K562 (cell line): ENCODE measurements around the gene KAT14. TPM values are rescaled to one million over a fixed set of nuclear protein-coding genes. Genes with fewer than 3 reads are reported as not detected.

Experiments
- ATAC-seq: fragments of 200-7000 bp; cut with Tn5 transposase; 3 replicates; pipeline ENCODE4 v1.9.1; 2020; ENCODE audit warnings: moderate library complexity
- BruUV-seq: library from RNA; stranded (reverse); fragments of 400-500 nt; replicated peaks from 2 replicates; lab custom pipeline; 2021; lab: Mats Ljungman, UMichigan
- CTCF ChIA-PET: fragments of 300-600 bp; formaldehyde crosslinking; extraction: SDS; loops from one replicate; lab custom pipeline; 2021; ENCODE audit warnings: low intra/inter-chr PET ratio; lab: Yijun Ruan, JAX
- POLR2A ChIA-PET: fragments of 300-600, 350-650 bp; sonication (Branson Sonifier 250); formaldehyde crosslinking; extraction: SDS; loops from one replicate; lab custom pipeline; 2021; ENCODE audit warnings: antibody characterized with exemption, inconsistent platforms; lab: Yijun Ruan, JAX
- DNase-seq, 4 experiments: peaks; one replicate each; pipeline versions ENCODE4 v3.0.0 to v3.0.0-alpha.2; 2011 to 2018; ENCODE audit warnings: low spot score in 3 of 4, mixed read lengths in 3 of 4; ENCODE audit errors: extremely low read depth in 1 of 4
- FAIRE-seq: peaks from 2 replicates; lab custom pipeline; 2011; peaks lifted over from hg19 to GRCh38; lab: Jason Lieb, UNC
- H2AFZ ChIP-seq: 2 replicates; pipeline ENCODE4 v1.6.0; 2011; ENCODE audit warnings: low read depth, low read length, control low read depth, inconsistent platforms
- H3K27ac ChIP-seq: fragments of 200-600 bp; 3 replicates; pipeline ENCODE4 v1.8.0; 2011; ENCODE audit warnings: low read depth, mild to moderate bottlenecking, control low read depth, inconsistent platforms, low read length, moderate library complexity, mixed read lengths; ENCODE audit errors: extremely low read depth
- H3K27me3 ChIP-seq, 2 experiments: fragments of 300-600 bp in 1 of 2; 2 replicates in 1 of 2; 3 replicates in 1 of 2; pipeline versions ENCODE4 v1.6.0 to v1.8.0; 2011; ENCODE audit warnings: inconsistent platforms in 2 of 2, low read length in 2 of 2, mild to moderate bottlenecking in 1 of 2, mixed read lengths in 1 of 2, moderate library complexity in 1 of 2; ENCODE audit not compliant: control insufficient read depth in 2 of 2, insufficient read depth in 2 of 2
- H3K36me3 ChIP-seq: fragments of 300-600 bp; 3 replicates; pipeline ENCODE4 v1.8.0; 2011; ENCODE audit warnings: mild to moderate bottlenecking, low read length, inconsistent platforms; ENCODE audit not compliant: control insufficient read depth, insufficient read depth
- H3K4me1 ChIP-seq, 2 experiments: fragments of 200-600 bp in 1 of 2; replicated peaks in 1 of 2; 2 replicates in 1 of 2; 3 replicates in 1 of 2; pipeline versions ENCODE4 v1.5.1 to v1.8.0; 2011; ENCODE audit warnings: inconsistent platforms in 2 of 2, low read length in 2 of 2, mild to moderate bottlenecking in 1 of 2, mixed read lengths in 1 of 2, moderate library complexity in 1 of 2; ENCODE audit not compliant: control insufficient read depth in 2 of 2, insufficient read depth in 2 of 2
- H3K4me2 ChIP-seq: 2 replicates; pipeline ENCODE4 v1.6.1; 2011; ENCODE audit warnings: low read length, control low read depth, inconsistent platforms, mixed read lengths; ENCODE audit not compliant: insufficient read depth
- H3K4me3 ChIP-seq: fragments of 200-600 bp; sonication (generic), shearing (Covaris generic); 2 replicates; pipeline ENCODE4 v1.5.1; 2016; ENCODE audit warnings: control low read depth, inconsistent platforms
- H3K79me2 ChIP-seq: fragments of 200-600 bp; 3 replicates; pipeline ENCODE4 v1.8.0; 2011; ENCODE audit warnings: low read length, inconsistent platforms; ENCODE audit not compliant: control insufficient read depth, insufficient read depth
- H3K9ac ChIP-seq, 2 experiments: 2 replicates each; pipeline versions ENCODE4 v1.6.0 to v1.6.1; 2011; ENCODE audit warnings: low read depth in 2 of 2, low read length in 2 of 2, control low read depth in 1 of 2, inconsistent platforms in 1 of 2, mild to moderate bottlenecking in 1 of 2, mixed read lengths in 1 of 2; ENCODE audit not compliant: insufficient read depth in 1 of 2
- H3K9me1 ChIP-seq: one replicate; pipeline ENCODE4 v1.6.0; 2011; ENCODE audit warnings: inconsistent platforms, mild to moderate bottlenecking, low read length, moderate library complexity; ENCODE audit not compliant: control insufficient read depth, insufficient read depth
- H3K9me3 ChIP-seq: replicated peaks from 2 replicates; pipeline ENCODE4 v1.5.1; 2011; ENCODE audit warnings: low read depth, low read length, inconsistent platforms; ENCODE audit not compliant: control insufficient read depth, insufficient read depth
- H4K20me1 ChIP-seq: replicated peaks from 2 replicates; pipeline ENCODE4 v1.6.1; 2011; ENCODE audit warnings: low read length, inconsistent platforms, mixed read lengths; ENCODE audit not compliant: control insufficient read depth, insufficient read depth
- E2F6 ChIP-seq, 2 experiments: IDR thresholded peaks; 2 replicates each; pipeline ENCODE4 v1.6.1; 2011; ENCODE audit warnings: borderline replicate concordance in 1 of 2, control low read depth in 1 of 2, low read depth in 1 of 2, low read length in 1 of 2, mild to moderate bottlenecking in 1 of 2, mixed read lengths in 1 of 2, moderate library complexity in 1 of 2; ENCODE audit not compliant: insufficient read depth in 1 of 2, insufficient read length in 1 of 2, poor library complexity in 1 of 2, severe bottlenecking in 1 of 2; ENCODE audit errors: extremely low read depth in 1 of 2
- NONO ChIP-seq, 2 experiments: fragments of 200-400 bp in 1 of 2; fragments of 450-650 bp in 1 of 2; formaldehyde crosslinking in 1 of 2; IDR thresholded peaks; 2 replicates each; pipeline ENCODE4 v1.6.1; 2017; ENCODE audit warnings: low read depth in 2 of 2, mild to moderate bottlenecking in 2 of 2, moderate library complexity in 2 of 2, low read length in 1 of 2
- SAFB ChIP-seq: fragments of 200-400 bp; formaldehyde crosslinking; IDR thresholded peaks from 2 replicates; pipeline ENCODE4 v1.6.1; 2017; ENCODE audit warnings: low read depth, low read length, borderline replicate concordance
- SIRT6 ChIP-seq: IDR thresholded peaks from one replicate; pipeline ENCODE4 v1.6.1; 2012; ENCODE audit warnings: low read depth, mild to moderate bottlenecking, control low read depth, inconsistent platforms, low read length, moderate library complexity
- TCF7 ChIP-seq: sonication (generic); IDR thresholded peaks from 2 replicates; pipeline ENCODE4 v1.6.1; 2016; ENCODE audit warnings: antibody characterized with exemption, borderline replicate concordance
- TEAD2 ChIP-seq: fragments of 450-650 bp; IDR thresholded peaks from 2 replicates; pipeline ENCODE4 v1.6.1; 2016; ENCODE audit warnings: missing genetic modification characterization, control low read depth, missing compliant biosample characterization
- THAP7 ChIP-seq: fragments of 250-450 bp; sonication (Bioruptor Pico); IDR thresholded peaks from 2 replicates; pipeline ENCODE4 v1.5.0; 2021
- ZFPM2 ChIP-seq: fragments of 250-450 bp; sonication (Bioruptor Pico); IDR thresholded peaks from 2 replicates; pipeline ENCODE4 v1.5.1; 2022; ENCODE audit warnings: mild to moderate bottlenecking
- ZNF175 ChIP-seq: fragments of 200-800 bp; sonication (Bioruptor generic); IDR thresholded peaks from 2 replicates; pipeline ENCODE4 v1.6.1; 2016; ENCODE audit warnings: low read depth, mild to moderate bottlenecking, missing genetic modification characterization, missing compliant biosample characterization
- WGBS: fragments of 100-300 bp; shearing (Covaris generic); methylation state at CpG from one replicate; pipeline ENCODE4 v1.1.6; 2016; ENCODE audit warnings: low coverage, mixed read lengths; ENCODE audit not compliant: insufficient coverage; ENCODE audit errors: missing lambda C conversion rate; 5-methylcytosine and 5-hydroxymethylcytosine counted together
- in situ Hi-C: fragments of 300-500 bp; cut with MboI; formaldehyde crosslinking; loops from 4 replicates; pipeline ENCODE4 v1.15.0; 2018; ENCODE audit warnings: inconsistent platforms, mixed read lengths
- intact Hi-C: fragments of 100-400 bp; cut with micrococcal nuclease; formaldehyde crosslinking; loops from 2 replicates; pipeline ENCODE4 v1.14.2; 2022
- polyA plus RNA-seq, 8 experiments: library from polyadenylated mRNA; depleted of rRNA in 4 of 8; stranded (reverse) in 5 of 8; unstranded in 3 of 8; fragments of >200 nt; fragmentation: Nextera tagmentation in 2 of 8; fragmentation: Illumina TruSeq in 1 of 8; extraction: Ambion mirVana in 2 of 8; extraction: Trizol in 1 of 8; gene quantifications; 2 replicates each; pipeline versions ENCODE4 v1.2.1 to v1.2.3, GENCODE V29; 2011 to 2014; ENCODE audit warnings: inconsistent platforms in 1 of 8, missing spikeins in 1 of 8
- total RNA-seq, 7 experiments: library from RNA; depleted of rRNA in 6 of 7; stranded (reverse); fragments of >200 nt in 6 of 7; fragmentation: Illumina TruSeq in 2 of 7; extraction: Trizol in 2 of 7; gene quantifications; 2 replicates each; pipeline versions ENCODE4 v1.2.1 to v1.2.3, GENCODE V29; 2011 to 2021; ENCODE audit warnings: low replicate concordance in 1 of 7

Gene KAT14
- total and polyA plus RNA-seq, 9 of the 15 experiments (the other 6 are each of a cell fraction or from before 2014, with no cell fraction given), result 1.7 to 7.2 (median 5.6) TPM

- no peak for TF ChIP-seq THAP7
- no peak for TF ChIP-seq SAFB
Measured at GRCh38 chr20:18132663-18133062, 5.0 kb upstream of the KAT14 start (continued).

- CTCF ChIA-PET, result no interaction called here
- Histone ChIP-seq H3K36me3 (no peaks in the 10 kb centered on the region), H3K9me3 (no peaks in the 10 kb centered on the region), H3K4me3 (no peak overlapping the region), H3K9ac (no peak overlapping the region), H3K4me2 (no peak overlapping the region), H2AFZ (no peak overlapping the region), H3K27ac (no peak overlapping the region), H3K79me2 (peaks cover 10% of the 10 kb centered on the region), H3K27me3 (no peaks in the 10 kb centered on the region; a peak in 1 of 5 replicates), H4K20me1 (no peaks in the 10 kb centered on the region), H3K9me1 (no peaks in the 10 kb centered on the region), H3K4me1 (peaks cover 0 to 9% of the 10 kb centered on the region in 2 experiments; a peak in 3 of 5 replicates)
- WGBS, result 12% methylated on average over 2 of the region's 2 CpGs
- TF ChIP-seq NONO (IDR thresholded peaks at IDR 0.05; ENCODE audit: low read depth in 2 of 2, low read length in 1 of 2) (no peak), ZFPM2 (CRISPR knock-in tag) (no peak), TEAD2 (no peak), TCF7 (no peak), ZNF175 (CRISPR knock-in tag) (no peak), SIRT6 (no peak), E2F6 (IDR thresholded peaks at IDR 0.05; ENCODE audit: borderline replicate concordance in 1 of 2, extremely low read depth in 1 of 2, insufficient read depth in 1 of 2, insufficient read length in 1 of 2, low read depth in 1 of 2, low read length in 1 of 2, poor library complexity in 1 of 2, severe bottlenecking in 1 of 2) (no peak)
- intact Hi-C loops (no loop called here), in situ Hi-C loops (no loop called here)
- no TSS peak for BruUV-seq
- DNase-seq, result no peak
- POLR2A ChIA-PET, result no interaction called here
- no peak for ATAC-seq
- no peak for FAIRE-seq
Measured at GRCh38 chr20:18133962-18134361, 3.7 kb upstream of the KAT14 start.
